ENCODE results near the gene SREK1. TPM values are rescaled to one million over a fixed set of nuclear protein-coding genes. Genes with fewer than 3 reads are reported as not detected.

Gene SREK1, protein sequence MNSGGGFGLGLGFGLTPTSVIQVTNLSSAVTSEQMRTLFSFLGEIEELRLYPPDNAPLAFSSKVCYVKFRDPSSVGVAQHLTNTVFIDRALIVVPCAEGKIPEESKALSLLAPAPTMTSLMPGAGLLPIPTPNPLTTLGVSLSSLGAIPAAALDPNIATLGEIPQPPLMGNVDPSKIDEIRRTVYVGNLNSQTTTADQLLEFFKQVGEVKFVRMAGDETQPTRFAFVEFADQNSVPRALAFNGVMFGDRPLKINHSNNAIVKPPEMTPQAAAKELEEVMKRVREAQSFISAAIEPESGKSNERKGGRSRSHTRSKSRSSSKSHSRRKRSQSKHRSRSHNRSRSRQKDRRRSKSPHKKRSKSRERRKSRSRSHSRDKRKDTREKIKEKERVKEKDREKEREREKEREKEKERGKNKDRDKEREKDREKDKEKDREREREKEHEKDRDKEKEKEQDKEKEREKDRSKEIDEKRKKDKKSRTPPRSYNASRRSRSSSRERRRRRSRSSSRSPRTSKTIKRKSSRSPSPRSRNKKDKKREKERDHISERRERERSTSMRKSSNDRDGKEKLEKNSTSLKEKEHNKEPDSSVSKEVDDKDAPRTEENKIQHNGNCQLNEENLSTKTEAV
- polyA plus RNA-seq (2012; ENCODE audit: insufficient read depth, insufficient read length, low read depth) = 58.0 TPM

GRCh38 chr5:66144074-66144833, at the start of gene SREK1:
SREK1 (plus strand) TSS chr5:66144300; CDS start chr5:66144377, 77 bp downstream.
- no peaks in the 10 kb centered on the region for H3K9me3 ChIP-seq
- H3K36me3 ChIP-seq = no peaks in the 10 kb centered on the region; the same call in none of the 2 replicates
- TF ChIP-seq, protein P1, sequence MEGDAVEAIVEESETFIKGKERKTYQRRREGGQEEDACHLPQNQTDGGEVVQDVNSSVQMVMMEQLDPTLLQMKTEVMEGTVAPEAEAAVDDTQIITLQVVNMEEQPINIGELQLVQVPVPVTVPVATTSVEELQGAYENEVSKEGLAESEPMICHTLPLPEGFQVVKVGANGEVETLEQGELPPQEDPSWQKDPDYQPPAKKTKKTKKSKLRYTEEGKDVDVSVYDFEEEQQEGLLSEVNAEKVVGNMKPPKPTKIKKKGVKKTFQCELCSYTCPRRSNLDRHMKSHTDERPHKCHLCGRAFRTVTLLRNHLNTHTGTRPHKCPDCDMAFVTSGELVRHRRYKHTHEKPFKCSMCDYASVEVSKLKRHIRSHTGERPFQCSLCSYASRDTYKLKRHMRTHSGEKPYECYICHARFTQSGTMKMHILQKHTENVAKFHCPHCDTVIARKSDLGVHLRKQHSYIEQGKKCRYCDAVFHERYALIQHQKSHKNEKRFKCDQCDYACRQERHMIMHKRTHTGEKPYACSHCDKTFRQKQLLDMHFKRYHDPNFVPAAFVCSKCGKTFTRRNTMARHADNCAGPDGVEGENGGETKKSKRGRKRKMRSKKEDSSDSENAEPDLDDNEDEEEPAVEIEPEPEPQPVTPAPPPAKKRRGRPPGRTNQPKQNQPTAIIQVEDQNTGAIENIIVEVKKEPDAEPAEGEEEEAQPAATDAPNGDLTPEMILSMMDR (IDR thresholded peaks at IDR 0.05; ENCODE audit: low read depth, low read length) = no peak
- H3K4me3 ChIP-seq (ENCODE audit: low read depth, low read length) = peak within 1 kb of the TSS; percentile 97
- H3K27me3 ChIP-seq = no peaks in the 10 kb centered on the region
- peaks cover 4% of the 10 kb centered on the region for H3K4me1 ChIP-seq
- peak; percentile 97 for DNase-seq

GRCh38 chr5:66100851-66101250, 43.2 kb upstream of the SREK1 start:
- H3K9me3 ChIP-seq = peaks cover 4% of the 10 kb centered on the region; the same call in 1 of the 2 replicates
- H3K36me3 ChIP-seq = no peaks in the 10 kb centered on the region
- H3K27me3 ChIP-seq = no peaks in the 10 kb centered on the region
- no peak for DNase-seq
- H3K4me1 ChIP-seq = no peaks in the 10 kb centered on the region
- TF ChIP-seq, protein P1 (IDR thresholded peaks at IDR 0.05; ENCODE audit: low read depth, low read length) = no peak
- H3K4me3 ChIP-seq (ENCODE audit: low read depth, low read length) = no peak overlapping the region

DNA sequence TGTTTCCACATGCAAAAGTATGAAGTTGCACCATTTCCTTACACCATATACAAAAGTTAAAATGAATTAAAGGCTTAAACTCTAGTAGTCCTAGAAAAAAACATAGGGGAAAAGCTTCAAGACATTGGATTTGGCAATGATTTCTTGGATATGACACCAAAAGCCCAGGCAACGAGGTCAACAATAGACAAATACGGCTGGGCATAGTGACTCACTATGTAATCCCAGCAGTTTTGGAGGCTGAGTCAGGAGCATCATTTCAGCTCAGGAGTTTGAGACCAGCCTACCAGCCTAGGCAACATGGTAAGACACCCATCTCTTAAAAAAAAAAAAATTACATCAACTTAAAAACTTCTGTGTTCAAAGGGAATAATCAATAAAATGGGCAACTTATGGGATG, 30.9 kb upstream of the SREK1 start:
- no peak for DNase-seq
- no peak overlapping the region for H3K4me3 ChIP-seq (ENCODE audit: low read depth, low read length)
- no peaks in the 10 kb centered on the region for H3K36me3 ChIP-seq
- no peaks in the 10 kb centered on the region for H3K27me3 ChIP-seq
- H3K9me3 ChIP-seq = no peaks in the 10 kb centered on the region
- no peaks in the 10 kb centered on the region for H3K4me1 ChIP-seq
- TF ChIP-seq, protein P1 (IDR thresholded peaks at IDR 0.05; ENCODE audit: low read depth, low read length) = no peak

- TF ChIP-seq, protein P1 (IDR thresholded peaks at IDR 0.05; ENCODE audit: low read depth, low read length) = no peak
- H3K27me3 ChIP-seq = no peaks in the 10 kb centered on the region
- no peak overlapping the region for H3K4me3 ChIP-seq (ENCODE audit: low read depth, low read length)
- no peaks in the 10 kb centered on the region for H3K4me1 ChIP-seq
- H3K36me3 ChIP-seq = no peaks in the 10 kb centered on the region
- DNase-seq = no peak
- no peaks in the 10 kb centered on the region for H3K9me3 ChIP-seq
Measured at GRCh38 chr5:66118304-66118703, 25.8 kb upstream of the SREK1 start.

GRCh38 chr5:66122379-66123034, 21.6 kb upstream of the SREK1 start:
- H3K36me3 ChIP-seq = no peaks in the 10 kb centered on the region
- no peak for DNase-seq
- H3K4me3 ChIP-seq (ENCODE audit: low read depth, low read length) = no peak overlapping the region
- H3K4me1 ChIP-seq = no peaks in the 10 kb centered on the region
- no peaks in the 10 kb centered on the region for H3K27me3 ChIP-seq
- TF ChIP-seq, protein P1 (IDR thresholded peaks at IDR 0.05; ENCODE audit: low read depth, low read length) = no peak
- no peaks in the 10 kb centered on the region for H3K9me3 ChIP-seq
